A549 (cell line): ENCODE data around the gene STEAP1B. TPM values are rescaled to one million over a fixed set of nuclear protein-coding genes. Genes with fewer than 3 reads are reported as not detected.
A peak's percentile ranks its signal among the peaks of the same experiment; 100 is the strongest.

ENCODE experiments used
- ATAC-seq, 2 experiments: fragments of 200-7000 bp in 1 of 2; fragments of >200 bp in 1 of 2; cut with Nextera tagmentation in 1 of 2; cut with Tn5 transposase in 1 of 2; 3 replicates each; pipeline versions ENCODE4 v1.8.0 to v1.9.1; 2018 to 2020; ENCODE audit warnings: mild to moderate bottlenecking in 1 of 2, moderate library complexity in 1 of 2
- CTCF ChIA-PET: fragments of 300-600 bp; sonication (Branson Sonifier 250); formaldehyde crosslinking; extraction: SDS; loops from one replicate; lab custom pipeline; 2021; ENCODE audit warnings: antibody characterized with exemption, inconsistent platforms; lab: Yijun Ruan, JAX
- POLR2A ChIA-PET: fragments of 350-600 bp; formaldehyde crosslinking; extraction: SDS; loops from one replicate; lab custom pipeline; 2021; ENCODE audit warnings: antibody characterized with exemption, inconsistent platforms; lab: Yijun Ruan, JAX
- DNase-seq, 2 experiments: peaks; one replicate each; pipeline versions ENCODE4 v3.0.0 to v3.0.0-alpha.2; 2011 to 2016; ENCODE audit warnings: low read depth in 1 of 2, low spot score in 1 of 2
- FAIRE-seq: peaks from 2 replicates; lab custom pipeline; 2011; peaks lifted over from hg19 to GRCh38; lab: Jason Lieb, UNC
- H3K27ac ChIP-seq, 2 experiments: fragments of >200 bp; sonication (Bioruptor Twin); formaldehyde crosslinking; 3 replicates each; pipeline ENCODE4 v1.5.1; 2016 to 2017
- H3K4me1 ChIP-seq: fragments of >200 bp; sonication (Bioruptor Twin); formaldehyde crosslinking; 3 replicates; pipeline ENCODE4 v1.6.1; 2016
- H3K4me2 ChIP-seq: fragments of >200 bp; sonication (Bioruptor Twin); formaldehyde crosslinking; 3 replicates; pipeline ENCODE4 v1.6.1; 2016
- H3K4me3 ChIP-seq: fragments of >200 bp; sonication (Bioruptor Twin); formaldehyde crosslinking; 3 replicates; pipeline ENCODE4 v1.5.1; 2016
- H3K9me3 ChIP-seq: fragments of >200 bp; sonication (Bioruptor Twin); formaldehyde crosslinking; 3 replicates; pipeline ENCODE4 v1.6.1; 2016
- BCL3 ChIP-seq: fragments of >200 bp; sonication (Bioruptor Twin); formaldehyde crosslinking; IDR thresholded peaks from 3 replicates; pipeline ENCODE4 v1.6.1; 2016
- BHLHE40 ChIP-seq: IDR thresholded peaks from 2 replicates; pipeline ENCODE4 v1.6.1; 2012; ENCODE audit warnings: low read depth, low read length, inconsistent platforms
- EP300 ChIP-seq, 2 experiments: fragments of >200 bp; sonication (Bioruptor Twin); formaldehyde crosslinking; IDR thresholded peaks; 2 replicates in 1 of 2; 3 replicates in 1 of 2; pipeline ENCODE4 v1.6.1; 2016 to 2017
- FOSB ChIP-seq: fragments of 250-450 bp; sonication (Bioruptor Pico); IDR thresholded peaks from 2 replicates; pipeline ENCODE4 v1.5.0; 2020; ENCODE audit warnings: mild to moderate bottlenecking, moderate library complexity
- FOSL2 ChIP-seq, 2 experiments: fragments of 450-650 bp in 1 of 2; fragments of >200 bp in 1 of 2; sonication (Bioruptor Twin) in 1 of 2; formaldehyde crosslinking; IDR thresholded peaks; 2 replicates each; pipeline versions ENCODE4 v1.5.0 to v1.6.1; 2016 to 2020; ENCODE audit warnings: mild to moderate bottlenecking in 1 of 2, moderate library complexity in 1 of 2
- HEYL ChIP-seq: fragments of 250-450 bp; sonication (Bioruptor Pico); IDR thresholded peaks from 2 replicates; pipeline ENCODE4 v1.8.0; 2021; ENCODE audit warnings: mild to moderate bottlenecking, moderate library complexity
- HOXB5 ChIP-seq: fragments of 250-450 bp; sonication (Bioruptor Pico); IDR thresholded peaks from 2 replicates; pipeline ENCODE4 v1.5.0; 2020; ENCODE audit warnings: mild to moderate bottlenecking, moderate library complexity
- KDM1A ChIP-seq: fragments of 200-600 bp; sonication (generic); IDR thresholded peaks from 2 replicates; pipeline ENCODE4 v1.6.1; 2016; ENCODE audit warnings: low read depth, mild to moderate bottlenecking
- KDM5A ChIP-seq: fragments of 200-600 bp; sonication (generic); IDR thresholded peaks from 2 replicates; pipeline ENCODE4 v1.6.1; 2016; ENCODE audit warnings: antibody characterized with exemption, mild to moderate bottlenecking
- MAFK ChIP-seq: fragments of 450-650 bp; IDR thresholded peaks from 2 replicates; pipeline ENCODE4 v1.6.1; 2014; ENCODE audit not compliant: partially characterized antibody
- MYC ChIP-seq: IDR thresholded peaks from 2 replicates; pipeline ENCODE4 v1.6.1; 2012; ENCODE audit warnings: mild to moderate bottlenecking, inconsistent platforms, low read length, improper control_type of control experiment, borderline replicate concordance
- NFE2L2 ChIP-seq: fragments of 150-350 bp; conservative IDR thresholded peaks from 2 replicates; pipeline ENCODE4 v1.6.1; 2014; ENCODE audit warnings: low read length
- NR3C1 ChIP-seq: fragments of >200 bp; sonication (Bioruptor Twin); formaldehyde crosslinking; IDR thresholded peaks from 3 replicates; pipeline ENCODE4 v1.6.1; 2017
- PHF8 ChIP-seq: fragments of 200-600 bp; sonication (generic); IDR thresholded peaks from 2 replicates; pipeline ENCODE4 v1.6.1; 2016; ENCODE audit warnings: low read depth, mild to moderate bottlenecking, antibody characterized with exemption, moderate library complexity, borderline replicate concordance
- RARB ChIP-seq: fragments of 250-450 bp; sonication (Bioruptor Pico); IDR thresholded peaks from 2 replicates; pipeline ENCODE4 v1.8.0; 2021; ENCODE audit warnings: mild to moderate bottlenecking, moderate library complexity
- TP53 ChIP-seq: fragments of 250-450 bp; sonication (Bioruptor Pico); IDR thresholded peaks from 2 replicates; pipeline ENCODE4 v1.5.0; 2021; ENCODE audit warnings: mild to moderate bottlenecking, moderate library complexity
- ZFP36 ChIP-seq: fragments of 450-650 bp; IDR thresholded peaks from 2 replicates; pipeline ENCODE4 v1.6.1; 2014; ENCODE audit warnings: borderline replicate concordance; ENCODE audit not compliant: partially characterized antibody
- WGBS: methylation state at CpG from one replicate; pipeline ENCODE4 v1.1.6; 2017; ENCODE audit errors: missing lambda C conversion rate; 5-methylcytosine and 5-hydroxymethylcytosine counted together
- polyA plus RNA-seq, 4 experiments: library from polyadenylated mRNA; depleted of rRNA in 3 of 4; stranded (reverse); fragments of >200 nt; fragmentation: RNase III in 1 of 4; extraction: RNeasy Plus Mini Kit Qiagen cat#74134 plus additional on column Dnase treatment in 1 of 4; gene quantifications; 2 replicates in 3 of 4; 3 replicates in 1 of 4; pipeline ENCODE4 v1.2.3, GENCODE V29; 2011 to 2017
- TF ChIP-seq, protein P1 (sequence below): fragments of 250-450 bp; sonication (Bioruptor Pico); IDR thresholded peaks from 2 replicates; pipeline ENCODE4 v1.5.0; 2021; ENCODE audit warnings: mild to moderate bottlenecking, moderate library complexity, borderline replicate concordance
- TF ChIP-seq, protein P2 (sequence below): IDR thresholded peaks from 2 replicates; pipeline ENCODE4 v1.6.1; 2012; ENCODE audit warnings: low read depth, borderline replicate concordance
- TF ChIP-seq, protein P3 (sequence below): fragments of 450-650 bp; IDR thresholded peaks from 2 replicates; pipeline ENCODE4 v1.6.1; 2014; ENCODE audit warnings: antibody characterized with exemption

STEAP1B gene
- polyA plus RNA-seq, 2 of the 4 experiments (the other 2 are of a cell fraction) = 0.08 to 0.22 TPM

DNA sequence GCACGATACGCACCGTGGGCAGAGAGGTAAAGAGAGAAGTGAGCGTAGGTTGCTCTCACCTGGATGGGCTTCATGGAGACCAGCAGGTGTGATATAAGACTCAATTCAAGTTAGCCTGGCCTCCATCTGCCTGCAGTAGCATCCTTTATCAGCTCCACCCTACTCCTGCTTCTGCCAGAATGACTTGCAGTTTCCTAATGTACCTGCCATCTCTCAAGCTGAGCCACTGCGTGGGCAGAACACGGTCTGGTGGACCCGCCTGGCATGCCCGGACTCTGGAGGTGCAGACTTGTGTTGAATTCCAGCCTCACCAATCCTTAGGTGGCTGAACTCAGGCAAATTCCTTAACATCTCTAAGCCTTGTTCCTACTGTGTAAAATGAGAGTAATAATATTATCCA lies 64.3 kb downstream of the STEAP1B start:
- Histone ChIP-seq H3K4me3 (no peak overlapping the region), H3K4me2 (no peak overlapping the region), H3K27ac (no peak overlapping the region), H3K4me1 (no peaks in the 10 kb centered on the region), H3K9me3 (no peaks in the 10 kb centered on the region)
- no peak for FAIRE-seq
- 57% methylated on average over 8 of the region's 8 CpGs for WGBS
- ChIA-PET CTCF (interaction anchor here (0.8 to 1.2 kb wide), 3 partner anchors 8 to 326 kb away, joined by 3 read pairs; no protein-coding TSS in a partner anchor), POLR2A (no interaction called here)
- TF ChIP-seq NFE2L2 = peak; percentile 54
- TF ChIP-seq FOSB (CRISPR knock-in tag) = no peak
- TF ChIP-seq, all 56 proteins: peak for 1
- ATAC-seq (no peak; a peak in 1 of 6 replicates), DNase-seq (no peak)

DNA sequence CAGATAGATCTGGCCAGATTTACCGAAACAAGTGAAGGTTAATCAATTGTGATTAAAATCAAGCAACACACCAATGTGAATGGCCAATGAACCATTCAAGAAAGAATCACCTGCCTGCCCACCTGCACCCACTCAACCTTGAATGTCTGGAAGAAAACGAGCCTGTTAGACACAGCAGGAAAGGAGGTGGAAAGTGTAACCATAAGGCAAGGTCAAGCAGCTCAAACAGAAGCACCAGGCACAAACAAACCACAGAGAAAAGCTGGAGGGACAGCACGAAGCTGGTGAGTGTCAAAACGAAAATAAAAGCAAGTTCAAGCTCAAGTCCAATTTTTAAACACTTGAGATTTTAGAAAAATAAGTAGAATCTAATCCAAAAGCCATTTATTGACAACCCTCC lies 64.9 kb downstream of the STEAP1B start:
- DNase-seq (no peak), FAIRE-seq (no peak), ATAC-seq (no peak)
- Histone ChIP-seq H3K4me2 (no peak overlapping the region), H3K9me3 (no peaks in the 10 kb centered on the region), H3K4me3 (no peak overlapping the region), H3K27ac (no peak overlapping the region), H3K4me1 (no peaks in the 10 kb centered on the region)
- ChIA-PET CTCF (interaction anchor here (0.8 to 1.2 kb wide), 3 partner anchors 9 to 325 kb away, joined by 3 read pairs; no protein-coding TSS in a partner anchor), POLR2A (no interaction called here)
- 18% methylated on average over 4 of the region's 4 CpGs for WGBS
- TF ChIP-seq PHF8 (no peak), BCL3 (no peak), MAFK (no peak), KDM5A (no peak), HEYL (CRISPR knock-in tag) (no peak), BHLHE40 (no peak), EP300 (IDR thresholded peaks at IDR 0.05) (no peak), MYC (no peak), RARB (CRISPR knock-in tag) (no peak), ZFP36 (no peak), KDM1A (no peak), TP53 (CRISPR knock-in tag) (no peak), FOSL2 (IDR thresholded peaks at IDR 0.05) (no peak), FOSL2 (CRISPR knock-in tag; IDR thresholded peaks at IDR 0.05) (no peak), NR3C1 (no peak), HOXB5 (CRISPR knock-in tag) (no peak)
- TF ChIP-seq, protein P1, sequence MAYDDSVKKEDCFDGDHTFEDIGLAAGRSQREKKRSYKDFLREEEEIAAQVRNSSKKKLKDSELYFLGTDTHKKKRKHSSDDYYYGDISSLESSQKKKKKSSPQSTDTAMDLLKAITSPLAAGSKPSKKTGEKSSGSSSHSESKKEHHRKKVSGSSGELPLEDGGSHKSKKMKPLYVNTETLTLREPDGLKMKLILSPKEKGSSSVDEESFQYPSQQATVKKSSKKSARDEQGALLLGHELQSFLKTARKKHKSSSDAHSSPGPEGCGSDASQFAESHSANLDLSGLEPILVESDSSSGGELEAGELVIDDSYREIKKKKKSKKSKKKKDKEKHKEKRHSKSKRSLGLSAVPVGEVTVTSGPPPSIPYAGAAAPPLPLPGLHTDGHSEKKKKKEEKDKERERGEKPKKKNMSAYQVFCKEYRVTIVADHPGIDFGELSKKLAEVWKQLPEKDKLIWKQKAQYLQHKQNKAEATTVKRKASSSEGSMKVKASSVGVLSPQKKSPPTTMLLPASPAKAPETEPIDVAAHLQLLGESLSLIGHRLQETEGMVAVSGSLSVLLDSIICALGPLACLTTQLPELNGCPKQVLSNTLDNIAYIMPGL (CRISPR knock-in tag) = no peak
- TF ChIP-seq, protein P2, sequence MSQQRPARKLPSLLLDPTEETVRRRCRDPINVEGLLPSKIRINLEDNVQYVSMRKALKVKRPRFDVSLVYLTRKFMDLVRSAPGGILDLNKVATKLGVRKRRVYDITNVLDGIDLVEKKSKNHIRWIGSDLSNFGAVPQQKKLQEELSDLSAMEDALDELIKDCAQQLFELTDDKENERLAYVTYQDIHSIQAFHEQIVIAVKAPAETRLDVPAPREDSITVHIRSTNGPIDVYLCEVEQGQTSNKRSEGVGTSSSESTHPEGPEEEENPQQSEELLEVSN = no peak
- TF ChIP-seq, protein P3, sequence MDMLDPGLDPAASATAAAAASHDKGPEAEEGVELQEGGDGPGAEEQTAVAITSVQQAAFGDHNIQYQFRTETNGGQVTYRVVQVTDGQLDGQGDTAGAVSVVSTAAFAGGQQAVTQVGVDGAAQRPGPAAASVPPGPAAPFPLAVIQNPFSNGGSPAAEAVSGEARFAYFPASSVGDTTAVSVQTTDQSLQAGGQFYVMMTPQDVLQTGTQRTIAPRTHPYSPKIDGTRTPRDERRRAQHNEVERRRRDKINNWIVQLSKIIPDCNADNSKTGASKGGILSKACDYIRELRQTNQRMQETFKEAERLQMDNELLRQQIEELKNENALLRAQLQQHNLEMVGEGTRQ = no peak
